GM12878 (cell line): ENCODE results near the gene RNASE12. TPM values are rescaled to one million over a fixed set of nuclear protein-coding genes. Genes with fewer than 3 reads are reported as not detected.

Source experiments
- BCL11A ChIP-seq: IDR thresholded peaks from 2 replicates; pipeline ENCODE4 v1.6.1; 2011; ENCODE audit warnings: low read depth, low read length
- CBFB ChIP-seq: IDR thresholded peaks from 2 replicates; pipeline ENCODE4 v1.6.1; 2016; ENCODE audit warnings: antibody characterized with exemption, low read depth
- CBX5 ChIP-seq: sonication (generic); IDR thresholded peaks from 2 replicates; pipeline ENCODE4 v1.6.1; 2016; ENCODE audit warnings: low read depth, moderate library complexity, mild to moderate bottlenecking, inconsistent platforms
- CEBPZ ChIP-seq: fragments of 150-350 bp; IDR thresholded peaks from 2 replicates; pipeline ENCODE4 v1.6.1; 2016; ENCODE audit warnings: low read depth, low read length
- CREB1 ChIP-seq: IDR thresholded peaks from 2 replicates; pipeline ENCODE4 v1.6.1; 2012; ENCODE audit warnings: low read depth, mild to moderate bottlenecking, inconsistent platforms
- ELK1 ChIP-seq: IDR thresholded peaks from 2 replicates; pipeline ENCODE4 v1.6.1; 2012; ENCODE audit warnings: low read depth, low read length, improper control_type of control experiment
- EZH2 ChIP-seq: IDR thresholded peaks from 2 replicates; pipeline ENCODE4 v1.6.1; 2012; ENCODE audit warnings: low read depth, mild to moderate bottlenecking, control low read depth, inconsistent platforms, low read length, borderline replicate concordance; ENCODE audit not compliant: control insufficient read depth
- FOXM1 ChIP-seq: IDR thresholded peaks from 2 replicates; pipeline ENCODE4 v1.6.1; 2012; ENCODE audit warnings: low read depth, mild to moderate bottlenecking, inconsistent platforms, low read length, moderate library complexity
- IKZF1 ChIP-seq: fragments of 450-650 bp; conservative IDR thresholded peaks from 2 replicates; pipeline ENCODE4 v1.6.1; 2017; ENCODE audit warnings: antibody characterized with exemption, mild to moderate bottlenecking
- IRF5 ChIP-seq: fragments of 450-650 bp; IDR thresholded peaks from 2 replicates; pipeline ENCODE4 v1.6.1; 2017; ENCODE audit warnings: borderline replicate concordance
- REST ChIP-seq: IDR thresholded peaks from 2 replicates; pipeline ENCODE4 v1.6.1; 2012; ENCODE audit warnings: mild to moderate bottlenecking, low read depth, low read length
- RFX5 ChIP-seq: IDR thresholded peaks from 2 replicates; pipeline ENCODE4 v1.6.1; 2011; ENCODE audit warnings: low read depth, low read length, improper control_type of control experiment
- SMARCA5 ChIP-seq: fragments of 450-650 bp; IDR thresholded peaks from 2 replicates; pipeline ENCODE4 v1.6.1; 2017; ENCODE audit warnings: mild to moderate bottlenecking
- SREBF2 ChIP-seq: IDR thresholded peaks from 2 replicates; pipeline ENCODE4 v1.6.1; 2012; ENCODE audit warnings: mild to moderate bottlenecking, low read length
- STAT3 ChIP-seq: IDR thresholded peaks from 2 replicates; pipeline ENCODE4 v1.6.1; 2011; ENCODE audit warnings: low read depth, low read length, improper control_type of control experiment
- ZBTB4 ChIP-seq: fragments of 450-650 bp; formaldehyde crosslinking; IDR thresholded peaks from 2 replicates; pipeline ENCODE4 v1.4.0; 2022; ENCODE audit warnings: mild to moderate bottlenecking, moderate library complexity
- ZNF622 ChIP-seq: fragments of 450-650 bp; IDR thresholded peaks from 2 replicates; pipeline ENCODE4 v1.6.1; 2017; ENCODE audit warnings: mild to moderate bottlenecking, inconsistent platforms
- polyA plus RNA-seq, 11 experiments: library from polyadenylated mRNA; depleted of rRNA in 4 of 11; unstranded in 6 of 11; stranded (reverse) in 5 of 11; fragments of >200 nt; fragmentation: Nextera tagmentation in 4 of 11; fragmentation: Illumina TruSeq in 1 of 11; extraction: Ambion mirVana in 4 of 11; extraction: Trizol in 1 of 11; gene quantifications; 1 replicate in 1 of 11; 2 replicates in 10 of 11; pipeline versions ENCODE4 v1.2.1 to v1.2.3, GENCODE V29; 2011 to 2016; ENCODE audit warnings: inconsistent platforms in 2 of 11, missing spikeins in 2 of 11, low read depth in 1 of 11
- total RNA-seq, 4 experiments: library from RNA; depleted of rRNA in 3 of 4; stranded (reverse); fragments of >200 nt in 3 of 4; fragmentation: Illumina TruSeq in 1 of 4; extraction: Trizol in 1 of 4; gene quantifications; 2 replicates each; pipeline versions ENCODE4 v1.2.1 to v1.2.3, GENCODE V29; 2013 to 2021

The RNASE12 gene
- total and polyA plus RNA-seq, 10 of the 15 experiments (the other 5 are each of a cell fraction or from before 2014, with no cell fraction given), result not detected

GRCh38 chr14:20617138-20618003, 26.2 kb upstream of the RNASE12 start (continued):
- peak; percentile 78; the same call in 1 of the 2 replicates for TF ChIP-seq ZBTB4 (CRISPR knock-in tag)
- TF ChIP-seq CBX5, result no peak
- TF ChIP-seq SMARCA5, result 0 out of 2 replicates have a peak, but pooled peaks have one; percentile 32
- no peak for TF ChIP-seq FOXM1
- TF ChIP-seq BCL11A, result no peak
- TF ChIP-seq EZH2, result no peak
- no peak for TF ChIP-seq STAT3
- TF ChIP-seq CEBPZ, result no peak
- TF ChIP-seq ZNF622, result no peak
- no peak for TF ChIP-seq SREBF2
- TF ChIP-seq IRF5, result no peak
- no peak for TF ChIP-seq REST
- TF ChIP-seq ELK1, result no peak
- no peak for TF ChIP-seq RFX5
- TF ChIP-seq IKZF1, result 0 out of 2 replicates have a peak, but pooled peaks have one; percentile 22
- peak; percentile 43; the same call in 1 of the 2 replicates for TF ChIP-seq CBFB
- TF ChIP-seq CREB1, result no peak
- TF ChIP-seq, all 136 proteins: peak for 15
